HG02981 (cell line): ENCODE data around the gene PTPRB.

Experiments
- ATAC-seq: cut with Tn5 transposase; IDR thresholded peaks from one replicate; pipeline ENCODE4 v1.9.1; 2021; ENCODE audit warnings: mild to moderate bottlenecking, moderate library complexity; ENCODE audit not compliant: unreplicated experiment

PTPRB gene

GRCh38 chr12:70467918-70468733 is 169.1 kb downstream of the PTPRB start:
- no peak for ATAC-seq

DNA sequence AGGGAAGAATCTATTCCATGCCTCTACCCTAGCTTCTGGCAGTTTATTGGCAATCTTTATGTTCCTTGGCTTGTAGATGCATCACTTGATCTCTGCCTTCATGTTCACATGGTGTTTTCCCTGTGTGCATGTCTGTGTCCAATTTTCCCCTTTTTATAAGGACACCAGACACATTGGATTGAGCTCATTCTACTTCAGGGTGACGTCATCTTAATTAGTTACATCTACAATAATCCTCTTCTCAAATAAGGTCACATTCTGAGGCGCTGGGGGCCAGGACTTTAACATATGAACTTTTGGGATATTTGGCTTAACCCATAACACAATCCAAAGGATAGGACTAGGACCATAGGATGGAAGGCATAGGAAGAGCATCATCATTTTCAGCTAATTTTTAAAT is 169.8 kb downstream of the PTPRB start:
- ATAC-seq = no peak

- no peak for ATAC-seq
Measured at GRCh38 chr12:70466753-70467152, 170.5 kb downstream of the PTPRB start.
